Renal pelvis (tissue), 4 donors: ENCODE results near the gene MGAT5. TPM values are rescaled to one million over a fixed set of nuclear protein-coding genes. Genes with fewer than 3 reads are reported as not detected.

Experiments used
- DNase-seq: peaks from one replicate; pipeline ENCODE4 v3.0.0-alpha.2; 2013
- polyA plus RNA-seq, 3 donors: library from polyadenylated mRNA; unstranded; fragments of 120-200 nt; gene quantifications; one replicate each; pipeline ENCODE4 v1.2.1, GENCODE V29; 2013; ENCODE audit not compliant: insufficient read length in 3 of 3

MGAT5 gene
- polyA plus RNA-seq, 3 donors: 44.3 to 47.4 (median 46.4) TPM

DNA sequence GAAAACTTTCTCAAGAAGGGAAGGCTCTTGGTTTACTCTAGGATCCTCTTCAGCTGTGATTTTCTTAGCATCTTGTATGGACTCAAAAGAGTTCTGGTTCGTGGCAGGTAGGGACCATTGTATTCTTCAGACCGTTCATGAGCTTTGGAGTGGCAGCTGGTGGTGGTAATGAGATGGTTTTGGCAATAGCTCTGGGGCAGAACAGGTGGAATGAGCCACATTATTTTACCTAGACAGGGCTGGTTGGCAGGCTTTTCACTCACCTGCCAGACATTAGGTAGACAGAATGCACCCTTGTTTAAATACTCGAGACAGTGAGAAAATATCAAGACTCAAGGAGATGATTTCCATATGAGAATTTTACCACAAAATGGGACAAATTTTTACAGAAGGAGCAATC lies 26.2 kb upstream of the MGAT5 start:
- no peak for DNase-seq

DNA sequence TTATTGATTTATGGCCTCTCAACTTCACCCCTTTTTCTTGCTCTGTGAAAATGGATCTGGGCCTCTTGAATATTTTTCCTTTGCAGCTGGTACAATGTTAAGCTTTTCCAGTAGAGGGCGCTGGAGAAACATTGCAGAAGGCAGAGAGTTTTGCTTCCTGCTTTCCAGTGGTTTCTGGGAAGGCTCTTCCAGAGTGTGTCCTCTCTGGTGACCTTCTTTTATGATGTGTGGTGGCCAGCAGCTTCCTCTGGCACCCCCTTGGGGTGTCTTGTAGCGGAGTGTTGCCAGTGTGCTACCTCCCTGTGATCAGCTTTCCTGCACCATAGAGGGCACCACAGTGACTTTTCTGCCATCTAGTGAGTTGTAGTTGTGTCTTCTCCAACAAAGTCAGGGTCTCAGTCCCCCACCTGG lies 25.4 kb upstream of the MGAT5 start:
- DNase-seq: no peak

DNA sequence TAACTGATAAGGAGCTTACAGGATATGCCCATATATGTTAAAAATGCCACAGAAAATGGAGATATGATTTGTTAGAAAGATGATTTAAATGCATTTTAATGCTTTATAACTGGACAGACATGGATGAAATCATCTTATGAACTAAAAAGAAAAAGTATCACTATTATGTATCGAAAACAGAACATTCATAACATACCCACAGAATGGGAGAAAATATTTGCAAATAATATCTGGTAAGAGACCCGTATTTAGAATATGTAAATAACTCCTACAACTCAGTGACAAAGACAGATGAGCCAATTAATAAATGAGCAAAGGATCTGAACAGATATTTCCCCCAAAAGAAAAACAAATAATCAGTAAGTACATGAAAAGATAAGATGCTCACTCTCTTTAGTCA lies 24.3 kb upstream of the MGAT5 start:
- no peak for DNase-seq

DNA sequence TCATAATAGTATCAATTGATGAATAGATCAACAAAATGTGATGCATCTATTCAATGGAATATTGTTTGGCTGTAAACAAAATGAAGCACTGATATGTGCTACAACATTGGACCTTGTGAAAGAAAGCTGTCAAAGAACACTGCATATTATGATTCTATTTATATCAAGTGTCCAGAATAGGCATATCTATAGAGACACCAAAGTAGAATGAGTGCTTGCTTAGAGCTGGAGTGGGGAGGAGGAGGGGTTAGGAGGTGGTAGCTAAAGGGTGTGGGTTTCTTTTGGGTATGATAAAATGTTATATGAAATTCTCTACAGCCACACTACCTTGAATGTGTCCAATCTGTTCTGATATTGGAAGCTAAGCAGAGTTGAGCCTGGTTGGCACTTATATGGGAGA lies 23.0 kb upstream of the MGAT5 start:
- DNase-seq: no peak

DNA sequence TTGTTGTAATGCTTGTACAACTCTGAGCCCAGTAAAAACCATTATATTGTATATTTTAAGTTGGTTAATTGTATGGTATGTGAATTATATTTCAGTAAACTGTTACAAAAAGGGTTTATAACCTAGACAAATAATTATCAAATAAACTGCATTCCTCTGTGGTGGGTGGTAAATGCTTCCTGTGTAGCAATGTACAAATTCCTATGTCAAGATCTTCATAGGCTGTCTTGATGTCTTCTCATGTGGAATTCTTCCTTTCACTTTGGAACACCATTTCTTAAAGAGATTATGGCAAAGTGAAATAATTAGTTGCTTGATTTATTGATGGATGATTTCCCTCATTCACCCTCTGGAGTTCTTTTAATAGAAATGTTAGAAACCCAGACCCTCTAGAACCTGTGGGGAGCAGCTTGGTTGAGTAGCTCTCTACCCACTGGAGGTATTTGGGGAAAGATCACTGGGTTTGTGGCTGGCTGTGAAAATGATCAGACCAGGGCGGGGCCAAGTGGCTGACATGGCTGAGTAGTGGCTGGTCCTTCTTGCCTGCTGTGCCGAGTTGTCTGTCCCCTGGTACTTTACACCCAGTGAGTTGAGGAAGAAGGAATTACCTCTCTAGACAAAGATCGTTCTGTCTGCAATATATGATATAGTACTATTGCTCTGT lies 22.4 kb upstream of the MGAT5 start:
- no peak for DNase-seq

DNA sequence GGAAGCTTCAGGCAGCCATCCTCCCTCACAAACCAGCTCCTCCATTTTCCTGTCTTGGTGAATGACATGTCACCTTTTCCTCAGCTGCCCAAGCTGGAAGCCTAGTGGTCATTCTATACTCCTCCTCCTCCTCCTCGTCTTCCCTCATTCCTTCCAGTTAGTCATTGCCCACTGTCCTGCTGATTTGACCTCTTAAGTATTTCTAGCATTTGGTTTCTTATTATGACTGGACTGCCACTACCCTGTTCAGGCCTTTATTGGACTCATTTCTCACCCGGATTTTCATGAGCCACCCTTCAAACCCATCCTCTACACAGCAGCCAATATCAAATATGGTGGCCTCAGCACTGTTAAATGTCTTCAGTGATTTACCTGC lies 21.9 kb upstream of the MGAT5 start:
- DNase-seq: no peak

DNA sequence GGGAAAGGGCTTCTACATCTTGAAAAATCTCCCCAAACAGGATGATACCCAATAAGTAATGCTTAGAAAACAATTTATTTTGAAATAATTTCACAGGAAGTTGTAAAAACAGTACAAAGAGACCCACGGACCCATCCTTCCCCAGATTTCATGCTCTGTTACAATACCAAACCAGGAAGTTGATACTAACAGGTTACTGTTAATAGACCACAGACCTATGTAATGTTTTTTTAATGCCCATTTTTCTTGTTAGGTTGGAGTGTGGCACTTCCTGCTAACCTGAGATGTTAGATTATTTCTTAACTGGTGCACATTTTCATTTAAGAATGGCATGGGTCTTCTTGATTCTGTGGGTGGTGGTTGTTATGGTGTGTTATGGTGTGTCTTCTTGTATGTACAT lies 21.4 kb upstream of the MGAT5 start:
- DNase-seq: no peak

DNA sequence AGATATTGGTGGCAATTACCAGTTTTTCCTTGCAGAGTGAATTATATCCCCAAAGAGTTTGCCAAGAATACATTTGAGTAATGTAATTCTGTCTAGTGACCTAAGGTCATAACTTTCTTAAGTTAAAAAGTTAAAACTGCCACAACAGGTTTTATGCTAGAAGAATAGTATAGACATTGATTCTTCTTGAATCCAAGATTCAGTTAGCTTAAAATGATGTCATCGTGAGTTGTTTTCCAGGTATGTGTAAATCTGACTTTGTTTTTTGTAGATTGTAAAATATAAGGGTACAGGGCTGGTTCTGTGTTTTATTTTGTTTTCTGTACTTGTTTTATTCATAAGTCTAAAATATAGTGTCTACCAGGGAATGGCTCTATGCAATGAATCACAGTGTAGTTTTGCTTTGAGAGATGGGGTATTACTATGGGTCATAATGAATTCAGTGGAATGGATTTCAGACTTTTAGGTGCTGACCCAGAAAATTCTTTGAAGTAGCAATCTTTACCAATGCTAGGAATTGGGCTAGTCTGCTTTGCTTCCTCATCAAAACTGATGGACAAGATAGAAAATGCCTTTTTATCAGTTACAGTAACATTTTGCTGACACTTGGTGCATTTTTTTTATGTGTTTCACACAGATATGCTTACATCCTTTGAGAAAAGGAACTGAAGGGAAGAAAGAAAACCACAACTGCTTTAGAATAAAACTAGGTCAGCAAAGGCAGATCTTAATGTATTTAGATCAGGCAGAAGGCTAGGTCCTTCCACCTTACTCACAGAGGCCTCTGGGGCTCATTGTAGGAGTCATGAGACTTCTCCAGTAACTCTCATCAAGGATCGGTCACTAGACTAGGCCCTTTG lies 20.8 kb upstream of the MGAT5 start:
- DNase-seq: no peak

DNA sequence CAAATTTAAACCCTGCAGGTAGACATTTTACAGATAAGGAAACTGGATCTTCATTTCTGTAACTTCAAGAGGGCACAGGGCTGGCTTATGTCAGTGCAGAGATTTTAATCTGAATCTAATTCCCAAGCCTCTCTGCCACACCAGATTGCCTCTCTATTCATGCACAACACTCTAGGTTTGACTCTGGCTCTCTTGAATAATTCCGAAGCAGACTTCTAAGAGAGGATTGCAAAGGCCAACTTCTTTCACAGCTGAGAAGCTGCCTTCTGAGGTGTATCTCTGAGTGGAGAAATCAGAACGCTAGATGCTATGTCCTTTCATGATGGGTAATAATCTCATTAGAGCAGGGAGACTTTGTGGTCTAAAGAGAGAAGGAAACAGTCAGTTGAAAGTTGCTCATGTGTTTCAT lies 20.1 kb upstream of the MGAT5 start:
- DNase-seq: no peak

DNA sequence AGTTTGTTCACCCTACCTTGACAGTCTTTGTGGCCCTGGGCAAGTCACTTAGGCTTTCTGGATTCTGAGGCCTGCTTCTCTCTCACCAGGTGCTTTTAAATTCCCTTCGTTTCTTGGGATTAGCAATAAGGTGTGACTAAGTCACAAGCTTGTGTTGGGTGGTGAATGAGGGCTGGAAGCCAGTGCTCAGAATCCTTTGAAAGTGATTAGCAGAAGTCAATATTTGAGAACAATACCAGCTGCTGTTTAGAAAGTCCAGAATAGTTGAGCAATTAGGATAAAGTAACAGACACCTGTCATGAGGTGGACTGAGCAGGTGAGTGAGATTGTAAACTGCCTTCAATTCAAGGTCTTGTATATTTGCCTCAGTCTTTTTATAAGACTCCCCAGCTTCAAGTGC lies 19.3 kb upstream of the MGAT5 start:
- DNase-seq: no peak

DNA sequence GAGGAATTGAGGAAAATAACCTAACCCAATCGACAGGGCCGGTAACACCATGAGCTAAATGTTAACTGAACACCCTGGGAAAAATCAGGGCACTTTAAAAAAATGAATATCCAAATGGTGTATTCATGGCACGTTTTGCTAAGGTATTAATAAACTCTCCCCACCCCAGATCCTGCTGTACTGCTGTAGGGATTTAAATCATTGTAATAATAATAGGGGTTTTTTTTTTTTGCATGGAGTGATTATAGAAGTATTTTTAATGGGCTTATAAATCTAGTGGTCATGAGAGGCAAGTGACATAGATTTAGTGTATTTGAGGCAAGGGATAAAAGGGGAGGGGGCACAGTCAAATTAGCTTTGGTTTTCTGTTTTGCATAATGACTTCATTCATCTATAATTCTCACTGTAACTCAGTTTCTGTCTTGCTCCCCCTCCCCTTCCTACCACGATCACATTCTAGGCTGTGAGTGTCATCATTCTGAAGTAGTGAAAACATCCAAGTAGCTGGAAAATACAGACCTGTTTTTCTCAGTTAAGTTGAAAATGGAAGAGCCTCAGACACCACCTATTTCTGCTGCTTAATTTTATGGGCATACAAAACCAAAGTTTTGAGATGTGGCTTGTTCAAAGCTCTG lies 18.2 kb upstream of the MGAT5 start:
- DNase-seq: no peak

DNA sequence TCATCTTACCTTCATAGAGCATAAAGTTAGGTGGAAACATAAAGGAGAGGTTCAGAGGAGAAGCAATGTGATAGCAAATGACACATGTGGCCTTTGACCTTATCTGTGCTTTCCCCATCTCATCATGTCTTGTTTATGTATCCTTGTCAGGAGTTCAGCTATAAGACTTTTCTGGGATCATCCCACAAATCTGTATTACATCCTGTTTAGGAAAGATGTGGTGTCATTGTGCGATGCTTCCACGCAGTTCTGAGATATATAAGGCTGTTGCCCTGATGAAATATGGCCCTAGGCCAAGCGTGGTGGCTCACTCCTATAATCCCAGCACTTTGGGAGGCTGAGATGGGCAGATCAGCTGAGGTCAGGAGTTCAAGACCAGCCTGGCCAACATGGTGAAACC lies 15.5 kb upstream of the MGAT5 start:
- DNase-seq: no peak

DNA sequence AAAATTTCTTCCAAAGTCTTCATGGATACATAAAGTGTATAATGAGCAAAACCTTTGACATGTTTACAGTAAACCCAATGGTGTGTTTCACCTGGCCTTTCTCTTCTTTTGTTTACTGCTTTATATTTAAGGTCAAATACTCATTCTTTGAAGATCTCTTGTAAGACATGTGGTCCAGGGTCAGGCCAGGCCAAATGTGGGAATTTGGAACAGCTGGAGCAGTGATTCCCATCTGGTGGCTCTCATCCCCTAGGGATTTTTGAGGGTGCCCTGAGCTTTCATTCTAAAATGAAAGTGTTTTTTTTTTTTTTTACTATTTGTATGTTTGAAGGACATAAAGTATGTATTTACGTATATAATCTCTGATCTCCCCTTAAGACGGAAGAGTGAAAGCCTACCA lies 13.8 kb upstream of the MGAT5 start:
- no peak for DNase-seq

DNA sequence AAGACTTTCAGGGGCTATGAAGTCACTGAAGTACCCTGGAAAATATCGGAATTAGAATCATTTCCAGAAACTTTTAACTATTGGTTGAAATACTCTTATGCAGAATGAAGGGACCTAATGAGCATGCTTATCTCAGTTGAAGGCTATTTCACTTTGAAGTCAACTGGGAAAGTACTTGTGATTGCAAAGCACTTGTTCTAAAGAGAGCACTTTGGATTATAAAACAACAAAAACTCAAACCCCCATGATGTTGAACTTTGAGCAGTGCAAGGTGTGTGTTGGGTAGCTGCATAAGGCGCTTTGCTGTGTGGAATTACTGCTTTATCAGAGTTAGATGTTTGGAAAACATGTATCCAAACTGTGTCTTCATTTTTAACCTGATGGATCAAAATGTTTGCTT lies 12.0 kb upstream of the MGAT5 start:
- no peak for DNase-seq

DNA sequence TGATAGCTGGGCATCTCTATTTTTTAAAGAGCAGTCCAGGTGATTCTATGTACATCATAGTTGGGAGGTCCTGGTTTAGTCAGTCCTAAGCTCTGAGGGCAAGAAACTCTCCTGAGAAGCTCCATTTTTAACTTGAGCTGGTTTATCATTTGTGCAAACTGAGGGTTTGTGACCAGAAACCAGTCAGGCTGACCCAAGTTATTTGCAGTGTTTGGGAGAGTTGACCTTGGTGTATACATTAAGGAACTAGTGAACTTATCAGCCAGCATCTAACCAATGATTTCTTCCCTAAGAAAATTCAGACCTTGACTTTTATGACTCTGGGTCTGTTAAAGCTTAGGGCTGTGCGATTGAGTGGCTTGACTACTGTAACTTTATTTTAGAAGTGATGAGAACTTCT lies 10.6 kb upstream of the MGAT5 start:
- DNase-seq: no peak

DNA sequence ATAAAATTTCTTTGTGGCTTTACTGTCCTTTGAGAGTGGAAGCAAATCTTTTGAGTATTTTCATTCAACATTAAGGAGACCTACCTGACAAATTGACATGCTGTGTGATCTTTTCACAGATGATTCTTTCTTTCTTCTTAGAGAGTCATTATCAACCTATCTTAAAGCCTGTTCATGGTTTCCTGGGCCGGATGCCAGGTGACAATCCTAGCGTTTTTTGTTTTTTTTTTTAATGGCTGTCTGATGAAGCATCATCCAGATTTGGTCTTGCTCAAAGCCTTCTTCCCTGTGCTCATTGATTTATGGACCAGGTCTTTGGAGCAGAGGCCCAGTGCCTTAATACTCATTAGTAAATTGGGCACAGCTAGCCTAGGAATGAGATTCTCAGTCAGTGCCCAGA lies 9.8 kb upstream of the MGAT5 start:
- no peak for DNase-seq

DNA sequence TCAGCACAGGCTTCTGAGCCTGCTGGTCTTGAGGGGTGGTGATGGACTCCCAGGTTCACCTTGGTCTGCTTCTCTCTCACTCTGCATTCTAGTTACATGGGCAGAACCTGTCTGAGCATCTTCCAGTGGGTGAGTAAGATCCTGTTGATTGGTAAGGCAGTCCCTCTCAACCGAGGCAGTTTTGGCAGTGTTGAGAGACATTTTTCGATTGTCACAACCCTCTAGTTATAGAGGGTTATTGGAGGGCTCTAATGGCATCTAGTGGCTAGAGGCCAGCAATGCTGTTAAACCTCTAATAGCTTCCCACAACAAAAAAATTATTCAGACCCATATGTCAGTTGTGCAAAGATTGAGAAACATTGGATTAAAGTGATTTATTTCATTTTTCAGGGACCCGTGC lies 9.3 kb upstream of the MGAT5 start:
- no peak for DNase-seq

DNA sequence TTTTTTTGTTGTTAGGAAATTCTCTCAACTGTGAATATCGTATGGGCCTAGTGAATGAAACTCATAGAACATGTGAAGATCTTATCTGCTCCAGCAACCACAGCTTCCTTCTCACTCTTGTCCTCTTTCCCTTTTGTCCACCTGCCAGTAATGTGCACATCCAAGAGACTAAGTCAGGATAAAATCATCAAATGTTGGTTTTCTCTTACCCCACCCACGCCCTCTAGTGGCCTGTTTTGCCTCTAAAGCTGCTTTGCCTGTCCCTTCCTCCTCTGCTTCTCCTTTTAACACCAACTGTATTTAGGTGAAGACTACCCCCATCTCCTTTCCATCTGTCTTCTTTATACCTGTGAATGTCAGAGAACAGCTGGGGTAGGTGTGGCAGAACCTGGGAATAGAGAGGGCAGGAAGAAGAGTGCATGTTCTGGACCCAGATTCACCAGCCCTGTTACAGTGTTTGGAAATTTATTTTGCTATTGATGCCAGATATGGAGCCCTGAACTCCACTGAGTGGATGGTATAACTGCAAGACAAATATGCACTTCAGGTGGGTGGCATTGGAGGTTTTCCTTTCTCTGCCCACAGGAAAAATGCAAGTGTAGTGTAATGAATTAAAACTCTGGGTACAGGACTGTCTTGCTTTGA lies 8.4 kb upstream of the MGAT5 start:
- DNase-seq: peak; percentile 51

DNA sequence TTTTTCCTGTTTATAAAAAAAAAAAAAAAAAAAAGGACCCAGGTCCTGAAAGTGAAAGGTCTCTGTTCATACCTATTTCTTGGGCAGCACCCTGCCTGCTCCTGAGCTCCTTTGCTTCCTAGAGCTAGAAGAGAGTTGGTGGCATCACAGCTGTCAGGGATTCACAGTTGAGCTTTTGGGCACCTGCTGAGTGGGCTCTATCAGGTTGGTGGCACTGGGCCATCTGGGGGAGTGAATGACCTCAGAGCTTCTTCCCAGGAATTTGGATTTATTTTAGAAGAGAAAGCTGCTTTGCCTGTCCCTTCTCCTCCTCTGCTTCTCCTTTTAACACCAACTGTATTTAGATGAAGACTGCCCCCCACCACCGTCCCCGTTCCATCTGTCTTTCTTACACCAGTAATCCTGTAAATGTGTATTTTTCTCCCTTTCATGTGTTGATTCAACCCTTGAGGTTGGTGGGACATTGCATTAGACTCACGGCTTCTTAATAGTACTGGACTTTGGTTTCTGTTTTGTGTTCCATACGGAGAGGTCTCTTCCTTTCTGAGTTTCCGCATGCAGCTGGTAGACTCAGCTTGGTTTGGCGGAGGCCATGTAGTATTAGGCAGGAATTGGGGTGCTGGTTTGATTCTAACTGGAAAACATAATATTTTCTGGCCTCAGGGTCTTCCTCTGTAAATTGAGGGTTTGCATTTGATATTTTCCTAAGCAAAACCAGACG lies 7.6 kb upstream of the MGAT5 start:
- DNase-seq: no peak

DNA sequence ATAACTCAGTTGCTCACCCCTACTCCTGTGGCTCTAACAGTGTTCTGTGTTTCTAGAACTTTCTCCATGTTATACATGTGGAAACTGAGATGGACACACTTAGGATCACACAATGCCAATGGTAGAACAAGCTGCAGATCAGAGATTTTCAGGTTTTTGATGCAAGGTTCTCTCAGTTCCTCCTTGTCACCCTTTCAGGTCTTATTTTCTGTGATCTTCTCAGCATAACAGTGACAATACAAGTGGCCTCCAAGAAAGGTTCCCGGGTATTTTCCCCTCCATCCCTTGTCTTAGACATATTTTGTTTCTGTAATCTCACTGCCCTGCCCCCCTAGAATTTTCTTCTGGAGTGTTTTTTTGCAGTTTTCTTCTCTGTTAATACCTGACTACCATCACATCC lies 6.2 kb upstream of the MGAT5 start:
- no peak for DNase-seq

DNA sequence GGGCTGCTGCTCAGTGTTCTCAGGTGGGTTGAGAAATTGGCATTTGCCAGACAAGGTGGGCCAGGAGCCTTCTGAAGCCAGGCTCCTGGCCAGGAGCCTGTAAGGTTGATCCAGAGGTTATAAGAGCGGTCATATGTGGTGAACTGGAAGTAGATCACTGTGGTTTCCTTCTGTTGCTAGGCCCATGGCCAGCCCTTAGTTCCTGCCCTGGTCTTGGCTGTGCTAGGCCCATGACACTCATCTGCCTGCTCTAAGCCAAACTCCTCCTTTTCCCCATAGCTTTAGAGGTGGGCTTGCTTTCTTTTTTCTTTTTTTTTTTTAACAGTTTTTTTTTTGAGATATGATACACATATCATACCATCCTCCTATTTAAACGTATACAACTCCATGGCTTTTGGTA lies 5.0 kb upstream of the MGAT5 start:
- DNase-seq: no peak

DNA sequence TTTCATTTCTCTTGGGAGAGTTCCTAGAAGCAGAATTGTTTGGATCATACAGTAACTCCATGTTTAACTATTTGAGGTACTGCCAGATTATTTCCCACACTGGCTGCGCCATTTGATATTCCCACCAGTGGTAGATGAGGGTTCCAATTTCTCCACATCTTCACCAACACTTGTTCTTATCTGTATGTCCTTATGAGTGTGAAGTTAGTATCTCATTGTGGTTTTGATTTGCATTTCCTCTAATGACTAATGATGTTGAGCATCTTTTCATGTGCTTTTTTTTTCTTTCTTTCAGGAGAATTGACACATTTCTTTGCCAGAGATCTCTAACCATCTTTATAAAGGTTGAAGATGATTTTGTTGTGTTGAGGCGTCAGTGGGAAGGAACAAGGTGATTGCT lies 4.1 kb upstream of the MGAT5 start:
- no peak for DNase-seq
